Smooth muscle cell of the brain vasculature (primary cell): Measurements from ENCODE around the gene MAOA.
"Not testable (repeated sequence)": the region's sequence is repeated elsewhere in the genome, so short reads cannot be mapped to it uniquely, and the experiment has no call there.

Experiments
- DNase-seq: peaks from one replicate; pipeline ENCODE4 v3.0.0-alpha.2; 2012; ENCODE audit warnings: low read depth, low spot score

Gene MAOA

DNA sequence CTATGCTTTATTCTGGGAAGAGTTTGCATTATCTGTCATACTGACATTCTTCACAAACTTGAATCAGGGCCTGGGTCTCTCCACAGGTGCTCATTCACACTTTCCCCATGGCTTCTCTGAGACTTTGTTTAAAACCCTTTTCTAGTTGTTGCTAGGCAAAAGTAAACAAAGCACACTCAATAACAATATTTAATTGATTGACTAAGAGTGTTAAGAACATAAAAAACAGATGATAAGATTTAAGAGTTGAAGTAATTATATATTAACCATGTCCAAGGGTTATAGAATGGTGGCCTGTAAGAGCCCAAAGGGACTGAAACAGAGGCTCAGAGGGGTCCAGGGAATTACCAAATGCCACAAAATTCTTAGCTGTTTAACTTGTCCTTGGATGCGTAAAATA is 7.1 kb downstream of the MAOA start:
- no peak for DNase-seq

DNA sequence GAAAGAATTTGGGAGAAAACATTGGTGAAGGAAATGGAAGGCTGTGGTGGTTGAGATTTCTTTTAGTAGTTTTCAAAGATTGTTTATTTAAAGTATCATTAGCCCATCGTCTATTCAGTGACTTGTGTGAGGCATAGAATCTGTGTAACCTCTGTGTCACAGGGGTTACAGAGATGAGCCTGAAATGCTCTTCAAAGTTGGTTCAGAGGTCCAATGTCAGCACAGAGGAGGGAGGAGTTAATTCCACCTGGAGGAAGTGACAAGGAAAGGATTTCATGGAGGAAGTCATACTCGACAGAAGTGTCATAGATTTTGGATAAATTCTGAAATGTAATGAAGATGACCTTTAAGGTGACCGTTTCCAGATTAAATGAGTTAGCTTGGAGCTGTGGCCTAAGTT is 8.2 kb downstream of the MAOA start:
- DNase-seq = no peak

DNA sequence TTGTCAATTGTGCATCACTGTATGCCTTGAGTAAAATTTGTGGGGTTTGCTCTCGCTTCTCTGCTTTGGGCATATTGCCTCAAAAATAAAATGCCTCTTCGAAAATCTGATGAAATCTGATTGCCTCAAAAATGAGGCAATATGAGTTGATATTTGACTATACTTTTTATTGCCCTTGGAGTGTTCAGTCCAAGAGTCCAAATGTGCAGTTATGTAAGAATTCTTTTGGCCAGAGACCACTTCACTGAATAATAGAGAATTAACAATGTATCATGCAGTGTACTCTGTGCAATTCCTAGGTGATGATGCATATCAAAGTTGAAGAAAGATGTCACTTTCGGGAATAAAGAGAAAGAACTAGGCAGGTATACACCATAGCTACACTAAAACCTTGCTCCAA is 8.6 kb downstream of the MAOA start:
- no peak for DNase-seq

DNA sequence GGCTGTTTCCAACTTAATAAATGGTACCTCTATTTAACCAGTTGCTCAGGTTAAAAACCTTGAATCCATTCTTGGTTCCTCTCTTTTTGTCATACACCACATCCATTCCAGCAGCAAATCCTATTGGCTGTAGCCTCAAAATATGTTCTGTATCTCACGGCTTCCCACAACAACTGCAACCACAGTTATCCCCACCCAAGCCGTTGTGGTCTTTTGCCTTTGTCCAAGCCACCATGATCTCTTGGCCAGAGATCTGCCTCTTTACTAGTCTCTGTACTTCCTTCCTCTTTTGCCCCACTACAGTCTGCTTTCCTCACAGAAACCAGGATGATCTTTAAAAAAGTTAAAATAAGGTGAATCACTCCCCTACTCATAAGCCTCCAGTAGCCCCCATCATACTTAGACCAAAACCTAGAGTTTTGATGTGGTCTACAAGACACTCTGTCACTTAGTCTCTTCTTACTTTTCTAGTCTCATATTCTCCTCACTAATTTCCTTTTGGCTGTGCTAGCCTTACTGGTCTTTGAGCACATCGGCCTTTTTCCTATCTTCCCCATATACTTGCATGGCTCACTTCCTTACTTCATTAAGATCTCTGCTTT is 10.3 kb downstream of the MAOA start:
- no peak for DNase-seq

DNA sequence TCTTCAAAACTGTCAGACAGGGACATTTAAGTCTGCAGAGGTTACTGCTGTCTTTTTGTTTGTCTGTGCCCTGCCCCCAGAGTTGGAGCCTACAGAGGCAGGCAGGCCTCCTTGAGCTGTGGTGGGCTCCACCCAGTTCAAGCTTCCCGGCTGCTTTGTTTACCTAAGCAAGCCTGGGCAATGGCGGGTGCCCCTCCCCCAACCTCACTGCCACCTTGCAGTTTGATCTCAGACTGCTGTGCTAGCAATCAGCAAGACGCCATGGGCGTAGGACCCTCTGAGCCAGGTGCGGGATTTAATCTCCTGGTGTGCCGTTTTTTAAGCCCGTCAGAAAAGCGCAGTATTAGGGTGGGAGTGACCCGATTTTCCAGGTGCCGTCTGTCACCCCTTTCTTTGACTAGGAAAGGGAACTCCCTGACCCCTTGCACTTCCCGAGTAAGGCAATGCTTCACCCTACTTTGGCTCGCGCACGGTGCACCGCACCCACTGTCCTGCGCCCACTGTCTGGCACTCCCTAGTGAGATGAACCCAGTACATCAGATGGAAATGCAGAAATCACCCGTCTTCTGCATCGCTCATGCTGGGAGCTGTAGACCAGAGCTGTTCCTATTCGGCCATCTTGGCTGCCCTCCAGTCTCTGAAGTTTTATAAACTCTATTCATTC is 20.0 kb downstream of the MAOA start:
- DNase-seq = not testable (repeated sequence)

DNA sequence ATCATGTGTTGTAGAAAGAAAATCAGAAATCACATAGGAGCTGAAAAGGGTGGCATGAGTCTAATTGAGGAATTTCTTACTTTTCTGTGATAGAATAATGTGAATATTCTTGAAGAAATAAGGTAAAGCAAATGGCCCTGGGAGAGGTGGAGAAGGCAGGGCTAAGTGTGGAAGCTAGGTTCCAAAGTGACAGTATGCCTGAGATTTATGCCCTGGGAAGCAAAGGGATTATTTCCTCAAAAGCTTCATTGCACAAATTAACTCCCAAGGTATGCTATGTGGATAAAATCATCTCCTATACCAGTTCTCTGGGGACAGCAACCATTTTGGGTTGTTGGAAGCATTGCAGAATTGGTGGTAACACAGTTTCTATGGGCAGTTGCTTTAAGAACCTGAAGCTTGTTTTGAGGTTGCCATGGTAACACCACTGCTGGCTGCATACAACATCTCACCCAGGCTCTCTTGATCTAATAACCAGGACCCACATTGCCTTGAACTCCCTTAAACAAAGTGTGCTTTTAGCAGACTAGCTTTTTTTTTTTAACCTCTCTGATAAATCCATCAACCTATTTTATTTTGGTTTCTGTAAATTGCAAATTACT is 21.0 kb downstream of the MAOA start:
- DNase-seq = no peak

DNA sequence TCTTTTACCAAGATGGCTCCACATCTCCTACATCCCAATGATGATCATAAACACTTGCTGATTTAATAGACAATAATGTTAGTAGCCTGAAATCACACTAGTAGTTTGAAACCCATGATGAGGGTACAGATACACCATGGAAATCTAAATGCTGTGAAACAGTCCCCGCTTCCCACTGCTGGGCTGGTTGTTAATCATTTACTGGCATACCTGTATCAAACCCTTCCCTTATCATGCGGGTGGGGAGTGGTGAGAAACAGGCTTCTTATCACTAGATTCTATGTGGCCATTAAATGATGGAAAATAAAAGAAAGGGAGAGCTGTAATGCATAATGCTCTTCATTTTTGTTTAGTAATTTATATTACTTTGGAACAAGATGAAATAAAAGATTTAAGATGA is 21.9 kb downstream of the MAOA start:
- no peak for DNase-seq

DNA sequence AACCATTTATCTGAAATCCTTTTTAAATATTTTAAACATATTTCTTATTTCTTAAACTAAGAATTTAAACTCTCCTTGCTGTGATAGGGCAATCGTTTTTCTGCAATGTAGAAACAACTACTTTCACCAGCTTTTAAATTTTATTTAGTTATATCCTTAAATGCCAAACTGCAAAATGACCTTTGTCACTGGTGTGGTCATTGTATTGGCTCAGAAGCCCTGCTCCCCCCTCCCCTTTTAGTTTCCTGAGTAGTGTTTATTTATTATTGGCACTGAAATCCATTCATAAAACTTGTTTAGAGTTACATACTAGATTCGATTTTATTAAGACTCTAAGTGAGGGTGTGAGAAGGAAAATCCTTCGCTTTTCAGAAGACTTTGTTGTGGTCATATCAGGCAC is 23.0 kb downstream of the MAOA start:
- DNase-seq = no peak

DNA sequence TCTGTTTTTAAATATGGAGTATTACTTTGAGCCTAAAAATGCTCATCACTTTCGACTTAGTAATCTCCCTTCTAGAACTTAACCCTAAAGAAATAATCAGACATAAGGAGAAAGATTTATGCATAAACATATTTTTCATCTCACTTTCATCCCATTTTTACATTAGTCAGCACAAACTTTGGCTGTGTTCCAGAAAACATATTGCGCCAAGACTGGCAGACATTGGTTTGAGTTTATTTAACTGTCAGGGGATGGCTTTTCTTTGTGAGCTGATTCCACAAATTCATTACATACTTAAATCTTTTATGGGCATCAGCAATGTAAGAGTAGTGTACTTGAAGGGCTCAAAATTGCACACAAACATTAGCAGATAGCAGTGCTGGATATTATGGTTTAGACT is 23.7 kb downstream of the MAOA start:
- DNase-seq = no peak

DNA sequence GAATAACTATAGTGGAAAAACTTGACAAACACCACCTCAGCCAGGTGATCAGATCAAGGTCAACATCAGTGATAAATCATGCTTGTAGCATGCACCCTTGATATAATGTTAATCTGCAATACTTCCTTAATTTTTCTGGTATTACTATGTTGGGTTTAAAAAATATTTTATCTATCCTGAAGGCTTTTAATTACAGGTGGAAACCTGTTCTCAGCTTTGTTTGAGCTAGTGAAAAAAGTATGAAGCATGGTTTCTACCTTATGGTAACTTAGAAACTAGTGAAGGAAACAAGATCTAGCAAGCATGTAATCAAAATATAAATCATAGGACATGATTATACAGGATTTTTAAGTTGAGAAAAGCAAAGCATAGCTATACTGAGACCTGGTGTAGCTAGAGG is 26.6 kb downstream of the MAOA start:
- no peak for DNase-seq

DNA sequence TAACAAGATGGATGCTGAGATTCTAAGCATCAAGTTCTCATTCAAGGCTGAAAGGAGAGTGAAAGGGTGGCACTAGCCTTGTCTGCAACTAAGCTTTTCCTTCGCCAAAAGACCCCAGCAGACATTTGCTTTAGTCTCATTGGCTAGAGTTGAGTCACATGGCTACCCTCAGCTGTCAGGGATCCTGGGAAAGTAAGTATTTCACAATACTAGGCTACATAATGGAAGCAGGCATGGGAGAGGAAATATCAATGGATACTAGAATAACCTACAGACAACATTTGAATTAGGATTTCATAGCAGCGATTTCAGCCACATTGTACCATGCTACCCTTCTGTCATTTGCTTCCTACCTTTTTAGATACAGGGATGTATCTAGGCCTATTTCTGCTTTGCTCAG is 29.1 kb downstream of the MAOA start:
- DNase-seq = no peak

DNA sequence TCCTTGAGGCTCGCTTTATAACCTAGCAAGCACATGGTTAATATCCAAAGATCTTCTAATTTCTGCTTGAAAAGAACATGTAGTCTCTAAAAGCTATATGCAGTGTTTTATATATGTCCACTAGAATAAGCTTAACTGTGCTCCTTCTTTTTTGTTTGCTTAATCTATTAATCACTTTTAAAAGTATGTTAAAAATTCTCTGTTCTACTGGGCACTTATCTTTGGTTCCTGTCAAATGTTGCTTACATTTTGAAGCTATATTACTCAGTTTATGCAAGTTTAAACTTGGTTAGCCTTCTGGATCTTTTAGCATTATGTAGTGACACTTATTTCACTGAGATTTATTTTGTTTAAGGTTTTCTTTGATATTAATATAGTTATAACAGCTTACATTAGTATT is 32.5 kb downstream of the MAOA start:
- no peak for DNase-seq

DNA sequence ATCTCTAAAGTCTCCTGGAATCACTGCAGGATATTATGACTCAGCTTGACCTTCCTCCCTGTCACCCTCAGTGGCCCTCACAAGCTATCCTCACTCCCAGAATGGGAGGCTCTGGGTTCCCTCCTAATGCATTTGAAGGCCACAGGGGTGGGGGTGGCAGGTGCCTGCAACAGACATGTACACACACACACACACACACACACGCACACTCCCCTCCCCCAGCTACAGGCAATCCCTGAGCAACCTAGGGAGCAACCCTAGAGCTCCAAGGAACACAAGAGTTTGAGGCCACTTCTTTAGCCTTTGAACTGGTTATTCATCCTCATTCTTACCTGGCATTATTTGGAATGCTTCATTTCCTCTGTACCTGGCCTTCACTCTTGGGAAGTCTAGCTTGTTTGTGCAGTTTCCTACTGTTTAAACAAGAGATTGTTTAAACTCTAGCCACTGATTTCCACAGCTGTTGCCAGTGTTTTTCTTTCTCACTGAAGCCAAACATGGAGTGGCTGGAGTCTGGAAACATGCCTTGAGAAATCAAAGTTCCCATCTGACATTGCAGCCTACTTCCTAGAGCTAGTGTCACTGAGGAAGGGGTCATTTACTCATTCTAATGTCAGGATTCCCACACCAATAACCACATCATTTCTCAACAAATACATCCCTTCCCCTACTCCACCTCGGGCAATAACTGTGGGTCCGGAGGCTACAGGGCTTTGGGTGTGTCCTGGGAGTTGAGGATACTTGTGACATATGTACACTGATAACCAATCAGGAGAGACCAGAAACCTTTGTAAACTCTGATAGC is 37.7 kb downstream of the MAOA start:
- DNase-seq = no peak

DNA sequence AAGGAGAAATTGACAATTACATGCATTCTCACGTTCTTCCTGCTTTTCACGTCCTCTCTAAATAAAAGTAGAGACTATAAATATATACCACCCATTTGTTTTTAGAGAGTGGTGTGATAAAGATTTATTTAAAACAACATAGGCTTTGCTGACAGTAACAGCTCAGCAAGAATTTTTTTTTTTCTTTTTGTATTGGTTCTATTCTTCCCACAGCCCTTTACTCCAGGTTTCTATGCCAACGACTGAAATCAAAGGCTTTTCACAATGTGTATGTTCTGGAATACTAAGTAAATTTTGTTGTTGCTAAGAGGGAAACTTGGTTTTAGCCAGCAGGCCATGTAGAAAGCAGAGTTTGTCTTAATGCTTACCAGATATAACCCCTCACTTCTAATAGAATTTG is 43.4 kb downstream of the MAOA start:
- no peak for DNase-seq

DNA sequence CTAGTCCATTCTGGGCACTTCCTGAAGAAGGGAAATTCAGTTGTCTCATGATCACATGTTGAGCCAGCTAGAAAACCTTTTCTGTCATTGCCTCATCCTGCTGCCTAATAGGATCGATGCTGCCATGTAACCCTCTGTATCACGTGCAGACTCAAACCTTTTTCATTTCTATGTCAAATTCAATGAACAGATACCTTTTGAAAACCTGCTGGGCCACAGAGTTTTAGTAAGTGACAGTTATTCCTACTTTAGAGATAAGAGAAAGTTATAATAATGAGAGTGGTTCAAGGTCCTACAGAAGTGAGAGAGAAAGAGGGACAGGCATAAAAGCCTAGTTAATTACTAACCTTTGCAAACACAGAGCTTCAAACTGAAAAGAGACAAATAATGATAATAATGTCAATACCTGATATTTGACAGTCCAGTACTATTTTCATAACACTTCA is 46.0 kb downstream of the MAOA start:
- no peak for DNase-seq

DNA sequence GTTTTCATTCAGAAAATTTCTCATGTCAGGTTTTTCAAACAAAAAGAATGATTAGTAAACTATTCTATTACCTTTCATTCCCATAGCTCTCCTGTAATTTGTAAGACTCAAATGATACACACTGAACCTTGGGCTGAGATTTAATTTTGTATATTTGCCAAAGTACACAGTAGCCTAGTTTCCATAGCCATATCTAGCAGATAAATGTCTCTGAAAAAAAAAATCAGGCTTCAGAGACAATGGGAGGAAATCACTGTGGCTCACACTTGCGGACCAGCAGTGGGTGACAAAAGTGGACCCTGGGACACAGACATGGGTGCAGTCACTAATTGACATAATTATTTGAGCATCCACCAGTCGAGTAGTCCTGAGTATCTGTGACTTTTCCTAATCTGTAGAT is 46.6 kb downstream of the MAOA start:
- no peak for DNase-seq

DNA sequence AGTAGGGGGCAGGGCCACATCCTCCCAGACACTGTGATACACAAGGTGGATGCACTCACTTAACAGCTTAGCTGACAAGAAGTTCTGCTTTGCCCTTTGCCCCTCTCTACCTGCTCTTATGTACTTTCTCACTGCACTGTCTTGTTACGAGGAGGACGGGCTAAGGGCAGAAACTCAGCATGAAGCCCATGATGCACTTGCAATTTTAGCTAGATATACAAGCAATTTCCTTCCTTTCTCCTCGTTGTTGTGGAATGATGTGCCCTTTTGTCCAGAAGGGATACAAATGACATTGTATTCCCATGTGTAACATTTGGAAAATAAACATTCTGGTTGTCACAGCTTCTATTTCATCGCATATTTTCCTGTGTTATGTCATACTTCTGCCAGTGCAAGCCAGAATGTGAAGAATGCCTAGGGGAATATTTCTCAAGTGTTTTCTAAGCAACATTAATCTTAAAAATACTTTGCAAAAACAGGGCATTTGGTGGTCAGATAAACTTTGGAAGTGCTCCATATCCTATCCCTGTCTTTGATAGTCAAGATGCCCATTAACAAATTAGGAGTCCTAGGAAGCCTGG is 47.2 kb downstream of the MAOA start:
- DNase-seq = no peak

DNA sequence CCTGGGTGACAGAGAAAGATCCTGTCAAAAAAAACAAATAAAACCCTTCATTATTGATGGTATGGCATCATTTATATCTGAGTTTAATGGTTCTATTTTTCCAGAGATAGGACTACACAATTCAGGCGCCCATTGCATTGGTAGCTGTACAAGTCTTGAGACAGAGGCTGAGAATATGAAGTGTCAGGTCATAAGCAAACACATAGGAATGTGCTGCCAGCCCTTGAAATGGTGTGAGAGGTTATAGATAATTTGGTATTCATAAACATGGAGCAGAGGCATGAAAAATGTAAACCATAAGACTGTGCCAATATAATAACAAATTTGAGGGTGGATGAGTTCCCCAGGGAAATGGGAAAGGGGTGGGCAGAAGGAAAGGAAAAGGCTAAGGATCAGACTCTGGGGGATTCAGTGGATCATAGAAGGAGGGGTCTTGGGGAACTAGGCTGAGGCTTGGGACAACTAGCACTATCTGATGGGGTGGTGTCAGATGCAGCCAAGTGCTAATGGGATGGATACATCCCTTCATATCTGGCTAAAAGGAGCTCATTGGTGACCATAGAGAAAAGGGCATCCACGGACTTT is 50.8 kb downstream of the MAOA start:
- DNase-seq = no peak

DNA sequence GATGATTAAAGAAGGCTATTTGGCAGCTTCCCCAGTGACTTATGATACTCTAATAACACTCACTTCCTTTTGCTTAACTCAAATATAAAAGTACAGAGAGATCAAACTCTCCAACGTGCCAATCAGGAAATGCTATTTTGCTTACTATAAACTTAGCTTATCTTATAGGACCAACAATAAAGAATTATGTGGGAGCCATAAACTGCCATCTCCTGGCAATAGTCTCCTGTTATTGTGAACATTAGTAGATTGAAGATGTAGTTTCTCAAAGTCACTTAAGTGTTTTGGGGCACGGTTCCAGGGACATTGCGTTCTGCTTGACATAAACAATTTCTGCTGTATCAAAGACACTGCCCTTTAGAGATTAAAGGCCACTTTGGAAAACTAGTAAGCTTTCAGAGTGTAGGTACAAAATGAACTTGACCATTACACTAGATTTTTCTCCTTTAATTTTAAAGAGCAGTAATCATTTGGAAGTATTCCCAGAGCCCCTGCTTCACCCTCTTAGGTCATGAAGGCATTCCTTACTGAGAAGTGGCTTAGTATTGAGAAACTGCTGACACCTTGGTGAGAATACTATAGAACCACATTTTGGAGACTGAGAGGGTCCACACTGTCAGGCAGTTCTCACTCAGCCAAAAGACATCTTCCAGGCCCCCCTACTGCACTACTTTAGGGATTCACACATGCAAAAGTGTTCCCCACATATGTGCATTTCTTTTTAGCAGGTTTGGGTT is 51.9 kb downstream of the MAOA start:
- DNase-seq = no peak

DNA sequence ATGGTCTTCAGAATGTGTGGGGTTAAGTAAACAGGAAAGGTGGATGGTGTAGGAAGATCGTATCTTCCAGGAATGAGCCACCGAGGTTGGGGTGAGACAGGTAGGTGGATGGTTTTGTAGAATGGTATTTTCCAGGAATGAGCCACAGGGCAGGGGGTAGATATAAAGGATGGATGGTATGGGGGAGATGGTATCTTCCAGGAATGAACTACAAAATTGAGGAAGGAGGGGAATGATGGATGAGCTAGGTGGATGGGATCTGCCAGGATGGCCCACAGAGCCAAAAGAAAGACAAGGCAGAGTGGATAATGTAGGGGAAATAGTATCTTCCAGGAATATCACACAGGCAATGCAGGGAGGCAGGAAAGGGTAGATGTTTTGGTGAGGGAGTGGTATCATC is 60.0 kb downstream of the MAOA start:
- no peak for DNase-seq

DNA sequence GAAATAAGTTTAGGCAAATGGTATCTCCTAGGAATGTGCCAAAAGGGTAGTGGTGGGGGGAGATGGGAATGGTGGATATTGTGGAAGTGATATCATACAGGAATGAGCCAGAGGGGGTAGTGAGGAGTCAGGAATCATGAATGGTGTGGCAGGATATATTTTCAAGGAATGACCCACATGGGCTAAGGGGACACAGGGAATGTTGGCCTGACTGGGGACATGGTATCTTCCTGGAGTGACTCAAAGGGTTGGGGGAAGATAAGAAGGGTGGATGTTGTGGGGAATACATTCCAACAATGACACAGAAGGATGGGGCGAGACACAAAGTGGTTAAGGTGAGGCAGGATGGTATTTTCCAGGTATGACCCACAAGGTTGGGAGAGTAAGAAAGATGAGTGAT is 60.6 kb downstream of the MAOA start:
- DNase-seq = no peak
